Upper lobe of left lung (tissue), 4 donors: Measurements from ENCODE around the gene ADNP2.

Experiments
- CTCF ChIP-seq, 6 experiments: fragments of 450-650 bp in 4 of 6; fragments of 200-600 bp in 2 of 6; sonication (generic) in 2 of 6; IDR thresholded peaks; one replicate each; pipeline ENCODE4 v1.5.1; 2016 to 2019; ENCODE audit warnings: antibody characterized with exemption in 6 of 6
- EP300 ChIP-seq, 4 donors: sonication (generic); formaldehyde crosslinking; IDR thresholded peaks; one replicate each; pipeline ENCODE4 v1.5.1; 2017; ENCODE audit warnings: antibody characterized with exemption in 4 of 4, control low read depth in 2 of 4
- POLR2A ChIP-seq, 4 donors: fragments of 450-650 bp; IDR thresholded peaks; one replicate each; pipeline ENCODE4 v1.5.1; 2016 to 2017; ENCODE audit warnings: antibody characterized with exemption in 4 of 4, mild to moderate bottlenecking in 2 of 4
- POLR2AphosphoS5 ChIP-seq, 2 donors: sonication (generic); formaldehyde crosslinking; IDR thresholded peaks; one replicate each; pipeline ENCODE4 v1.5.1; 2017; ENCODE audit warnings: antibody characterized with exemption in 2 of 2

DNA sequence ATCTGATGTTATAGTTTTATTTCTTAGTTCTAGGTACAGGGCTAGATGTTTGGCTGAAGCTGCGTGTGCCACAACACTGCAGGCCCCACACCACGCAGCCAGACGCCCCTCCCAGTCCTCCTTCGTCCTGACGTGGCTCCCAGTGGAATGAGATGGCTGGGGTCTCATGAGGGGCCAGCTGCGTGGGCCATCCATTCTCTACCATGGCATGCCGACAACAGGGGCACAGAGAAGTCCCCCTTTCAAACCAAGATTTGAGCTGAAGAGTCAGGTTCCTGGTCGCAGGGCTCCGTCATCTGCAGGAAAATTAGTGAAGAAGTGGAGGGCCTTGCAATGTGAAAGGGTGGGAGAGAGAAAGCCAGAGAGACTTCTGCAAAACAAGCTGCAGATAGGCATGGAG lies 73.8 kb downstream of the ADNP2 start:
- TF ChIP-seq CTCF (IDR thresholded peaks at IDR 0.05) (no peak), EP300 (IDR thresholded peaks at IDR 0.05) (no peak), POLR2AphosphoS5 (IDR thresholded peaks at IDR 0.05) (no peak), POLR2A (IDR thresholded peaks at IDR 0.05) (no peak)
